PFSK-1 (cell line): ENCODE measurements around the gene PKD1L1.

ENCODE experiments used
- FOXP2 ChIP-seq: optimal IDR thresholded peaks from 2 replicates; pipeline ENCODE3; 2011; ENCODE audit warnings: borderline replicate concordance, control low read depth, inconsistent platforms; ENCODE audit not compliant: insufficient read depth; ENCODE audit errors: extremely low read length, extremely low read depth
- POLR2AphosphoS5 ChIP-seq: IDR thresholded peaks from 2 replicates; pipeline ENCODE4 v1.6.1; 2012; ENCODE audit warnings: low read depth, mild to moderate bottlenecking, control low read depth, low read length, moderate library complexity
- REST ChIP-seq, 2 experiments: IDR thresholded peaks; 2 replicates each; pipeline versions ENCODE4 v1.6.1 to v1.8.0; 2011 to 2012; ENCODE audit warnings: low read depth in 2 of 2, low read length in 2 of 2, control low read depth in 1 of 2, inconsistent platforms in 1 of 2, mild to moderate bottlenecking in 1 of 2, moderate library complexity in 1 of 2; ENCODE audit not compliant: insufficient read depth in 1 of 2
- SIN3A ChIP-seq: IDR thresholded peaks from 2 replicates; pipeline ENCODE4 v1.6.1; 2012; ENCODE audit warnings: mild to moderate bottlenecking, low read length, moderate library complexity, borderline replicate concordance; ENCODE audit not compliant: insufficient read depth
- TAF1 ChIP-seq: IDR thresholded peaks from 2 replicates; pipeline ENCODE4 v1.6.1; 2012; ENCODE audit warnings: low read length, control low read depth, borderline replicate concordance; ENCODE audit not compliant: insufficient read depth

- TF ChIP-seq POLR2AphosphoS5, result no peak
- no peak for TF ChIP-seq REST (IDR thresholded peaks at IDR 0.05; ENCODE audit: insufficient read depth in 1 of 2, low read depth in 2 of 2, low read length in 2 of 2)
- no peak for TF ChIP-seq SIN3A
- TF ChIP-seq TAF1, result no peak
- no peak for TF ChIP-seq FOXP2
Measured at GRCh38 chr7:47906883-47907282, 41.4 kb downstream of the PKD1L1 start.
